Duodenal mucosa (tissue), 2 donors: ENCODE results near the gene DYDC2.
"Not testable (repeated sequence)": the region's sequence is repeated elsewhere in the genome, so short reads cannot be mapped to it uniquely, and the experiment has no call there.

Experiments
- H3K27ac ChIP-seq: one replicate; pipeline ENCODE4 v1.7.0; 2013; ENCODE audit warnings: low read depth, low read length
- H3K27me3 ChIP-seq, 2 donors: one replicate each; pipeline ENCODE4 v1.7.0; 2013; ENCODE audit warnings: low read length in 2 of 2, control low read depth in 1 of 2; ENCODE audit not compliant: insufficient read depth in 2 of 2, control insufficient read depth in 1 of 2
- H3K36me3 ChIP-seq, 2 donors: one replicate each; pipeline ENCODE4 v1.7.0; 2013; ENCODE audit warnings: low read length in 2 of 2, control low read depth in 1 of 2; ENCODE audit not compliant: insufficient read depth in 2 of 2, control insufficient read depth in 1 of 2
- H3K4me1 ChIP-seq, 2 donors: one replicate each; pipeline ENCODE4 v1.7.0; 2013; ENCODE audit warnings: low read length in 2 of 2, control low read depth in 1 of 2; ENCODE audit not compliant: insufficient read depth in 2 of 2, control insufficient read depth in 1 of 2
- H3K4me3 ChIP-seq, 2 donors: one replicate each; pipeline ENCODE4 v1.7.0; 2013; ENCODE audit warnings: low read length in 2 of 2, low read depth in 1 of 2
- H3K9ac ChIP-seq, 2 donors: one replicate each; pipeline ENCODE4 v1.7.0; 2013; ENCODE audit warnings: low read length in 2 of 2, low read depth in 1 of 2
- H3K9me3 ChIP-seq, 2 donors: one replicate each; pipeline ENCODE4 v1.7.0; 2013; ENCODE audit warnings: low read length in 2 of 2, control low read depth in 1 of 2; ENCODE audit not compliant: control insufficient read depth in 1 of 2

The DYDC2 gene

GRCh38 chr10:80358925-80359324, 2.3 kb downstream of the DYDC2 start:
- not testable (repeated sequence) for H3K36me3 ChIP-seq, H3K9ac ChIP-seq, H3K4me1 ChIP-seq, H3K9me3 ChIP-seq, H3K27ac ChIP-seq, H3K4me3 ChIP-seq
- peaks cover 7 to 15% of the 10 kb centered on the region in 2 donors for H3K27me3 ChIP-seq

- H3K27ac ChIP-seq: no peak overlapping the region
- H3K4me1 ChIP-seq: peaks cover 0 to 6% of the 10 kb centered on the region in 2 donors
- peaks cover 7 to 15% of the 10 kb centered on the region in 2 donors for H3K27me3 ChIP-seq
- no peak overlapping the region for H3K9ac ChIP-seq
- no peak overlapping the region for H3K4me3 ChIP-seq
- H3K9me3 ChIP-seq: no peaks in the 10 kb centered on the region
- no peaks in the 10 kb centered on the region for H3K36me3 ChIP-seq
These were observed 3.1 kb downstream of the DYDC2 start for GRCh38 chr10:80359644-80360043.

- Histone ChIP-seq H3K4me3 (no peak overlapping the region), H3K4me1 (no peaks in the 10 kb centered on the region), H3K9ac (no peak overlapping the region), H3K36me3 (no peaks in the 10 kb centered on the region), H3K27me3 (no peaks in the 10 kb centered on the region), H3K9me3 (peaks cover 8 to 17% of the 10 kb centered on the region in 2 donors), H3K27ac (no peak overlapping the region)
These were observed 8.9 kb downstream of the DYDC2 start for GRCh38 chr10:80365510-80365909.

- H3K4me1 ChIP-seq: no peaks in the 10 kb centered on the region
- H3K27ac ChIP-seq: no peak overlapping the region
- H3K4me3 ChIP-seq: no peak overlapping the region
These were observed 14.9 kb downstream of the DYDC2 start for GRCh38 chr10:80371467-80371866.

GRCh38 chr10:80372675-80373074, 16.1 kb downstream of the DYDC2 start:
- no peaks in the 10 kb centered on the region for H3K27me3 ChIP-seq
- peaks cover 0 to 3% of the 10 kb centered on the region in 2 donors for H3K9me3 ChIP-seq
- H3K4me1 ChIP-seq: no peaks in the 10 kb centered on the region
- no peak overlapping the region for H3K9ac ChIP-seq
- H3K36me3 ChIP-seq: no peaks in the 10 kb centered on the region
- H3K4me3 ChIP-seq: no peak overlapping the region
- H3K27ac ChIP-seq: no peak overlapping the region

More at GRCh38 chr10:80371467-80371866, 14.9 kb downstream of the DYDC2 start:
- no peaks in the 10 kb centered on the region for H3K36me3 ChIP-seq
- H3K27me3 ChIP-seq: no peaks in the 10 kb centered on the region
- H3K9me3 ChIP-seq: peaks cover 8 to 14% of the 10 kb centered on the region in 2 donors
- no peak overlapping the region for H3K9ac ChIP-seq

GRCh38 chr10:80373502-80373901, 16.9 kb downstream of the DYDC2 start:
- Histone ChIP-seq H3K27ac (no peak overlapping the region), H3K27me3 (no peaks in the 10 kb centered on the region), H3K4me3 (no peak overlapping the region), H3K4me1 (peaks cover 0 to 2% of the 10 kb centered on the region in 2 donors), H3K9ac (no peak overlapping the region), H3K9me3 (no peaks in the 10 kb centered on the region), H3K36me3 (no peaks in the 10 kb centered on the region)

GRCh38 chr10:80379701-80380100, 23.1 kb downstream of the DYDC2 start:
- Histone ChIP-seq H3K4me1 (peaks cover 0 to 5% of the 10 kb centered on the region in 2 donors), H3K27me3 (no peaks in the 10 kb centered on the region), H3K9me3 (no peaks in the 10 kb centered on the region), H3K27ac (no peak overlapping the region), H3K9ac (no peak overlapping the region), H3K36me3 (no peaks in the 10 kb centered on the region), H3K4me3 (no peak overlapping the region)

- no peaks in the 10 kb centered on the region for H3K27me3 ChIP-seq
- no peak overlapping the region for H3K9ac ChIP-seq
- no peak overlapping the region for H3K27ac ChIP-seq
- H3K4me1 ChIP-seq: peaks cover 0 to 5% of the 10 kb centered on the region in 2 donors
- H3K36me3 ChIP-seq: no peaks in the 10 kb centered on the region
- no peaks in the 10 kb centered on the region for H3K9me3 ChIP-seq
- H3K4me3 ChIP-seq: no peak overlapping the region
These were observed 23.6 kb downstream of the DYDC2 start for GRCh38 chr10:80380185-80380584.

GRCh38 chr10:80382989-80383388, 26.4 kb downstream of the DYDC2 start:
- peaks cover 0 to 5% of the 10 kb centered on the region in 2 donors for H3K4me1 ChIP-seq
- no peaks in the 10 kb centered on the region for H3K36me3 ChIP-seq
- H3K27me3 ChIP-seq: no peaks in the 10 kb centered on the region
- H3K9me3 ChIP-seq: no peaks in the 10 kb centered on the region
- no peak overlapping the region for H3K4me3 ChIP-seq
- H3K27ac ChIP-seq: no peak overlapping the region
- no peak overlapping the region for H3K9ac ChIP-seq

- Histone ChIP-seq H3K27me3 (peaks cover 0 to 1% of the 10 kb centered on the region in 2 donors), H3K36me3 (no peaks in the 10 kb centered on the region), H3K9me3 (no peaks in the 10 kb centered on the region), H3K9ac (no peak overlapping the region), H3K4me1 (peaks cover 3 to 6% of the 10 kb centered on the region in 2 donors), H3K4me3 (no peak overlapping the region), H3K27ac (no peak overlapping the region)
These were observed 34.2 kb downstream of the DYDC2 start for GRCh38 chr10:80390740-80391139.

- Histone ChIP-seq H3K36me3 (no peaks in the 10 kb centered on the region), H3K9ac (no peak overlapping the region), H3K4me3 (no peak overlapping the region), H3K27ac (no peak overlapping the region), H3K4me1 (peaks cover 3 to 6% of the 10 kb centered on the region in 2 donors), H3K27me3 (peaks cover 4% of the 10 kb centered on the region in 2 donors), H3K9me3 (no peaks in the 10 kb centered on the region)
These were observed 35.7 kb downstream of the DYDC2 start for GRCh38 chr10:80392250-80392649.
